Measurements from ENCODE around the gene MOCS1.

The MOCS1 gene

GRCh38 chr6:39956936-39957335, 22.7 kb upstream of the MOCS1 start:
- H3K27me3 ChIP-seq (ENCODE audit: control insufficient read depth, low read length), result no peaks in the 10 kb centered on the region
- no peaks in the 10 kb centered on the region for H3K79me2 ChIP-seq (ENCODE audit: control insufficient read depth, low read length)
- H3F3A ChIP-seq (ENCODE audit: control insufficient read depth, insufficient read depth), result no peaks in the 10 kb centered on the region
- no peaks in the 10 kb centered on the region for H4K20me1 ChIP-seq (ENCODE audit: control insufficient read depth, insufficient read depth, low read depth, low read length)
- no peak overlapping the region for H3K4me3 ChIP-seq (ENCODE audit: low read length)
- no peaks in the 10 kb centered on the region for H3K4me1 ChIP-seq (ENCODE audit: control insufficient read depth, low read length)
- no peak overlapping the region for H3K27ac ChIP-seq (ENCODE audit: low read depth, low read length)
- H3K36me3 ChIP-seq (ENCODE audit: control insufficient read depth, low read length), result no peaks in the 10 kb centered on the region
- H3K9me2 ChIP-seq (replicated peaks; ENCODE audit: control insufficient read depth, low read length), result no peaks in the 10 kb centered on the region; the same call in 1 of the 2 replicates
- H3K4me2 ChIP-seq (ENCODE audit: low read length), result no peak overlapping the region
- no peaks in the 10 kb centered on the region for H3K9me3 ChIP-seq (ENCODE audit: control insufficient read depth, insufficient read depth, low read length)
- TF ChIP-seq CTCF (IDR thresholded peaks at IDR 0.05; ENCODE audit: low read depth, low read length, poor library complexity, severe bottlenecking) (no peak), EZH2phosphoT487 (IDR thresholded peaks at IDR 0.05; ENCODE audit: borderline replicate concordance, low read length) (no peak)

GRCh38 chr6:39953076-39953618, 18.9 kb upstream of the MOCS1 start:
- no peak overlapping the region for H3K4me3 ChIP-seq (ENCODE audit: low read length)
- no peaks in the 10 kb centered on the region for H3K4me1 ChIP-seq (ENCODE audit: control insufficient read depth, low read length)
- no peaks in the 10 kb centered on the region for H3K27me3 ChIP-seq (ENCODE audit: control insufficient read depth, low read length)
- H4K20me1 ChIP-seq (ENCODE audit: control insufficient read depth, insufficient read depth, low read depth, low read length), result no peaks in the 10 kb centered on the region
- H3K27ac ChIP-seq (ENCODE audit: low read depth, low read length), result no peak overlapping the region
- TF ChIP-seq EZH2phosphoT487 (IDR thresholded peaks at IDR 0.05; ENCODE audit: borderline replicate concordance, low read length) (no peak), CTCF (IDR thresholded peaks at IDR 0.05; ENCODE audit: low read depth, low read length, poor library complexity, severe bottlenecking) (no peak)
- no peak overlapping the region for H3K4me2 ChIP-seq (ENCODE audit: low read length)
- no peaks in the 10 kb centered on the region; the same call in 1 of the 2 replicates for H3K9me2 ChIP-seq (replicated peaks; ENCODE audit: control insufficient read depth, low read length)
- no peaks in the 10 kb centered on the region for H3K9me3 ChIP-seq (ENCODE audit: control insufficient read depth, insufficient read depth, low read length)
- no peaks in the 10 kb centered on the region for H3K36me3 ChIP-seq (ENCODE audit: control insufficient read depth, low read length)
- H3F3A ChIP-seq (ENCODE audit: control insufficient read depth, insufficient read depth), result no peaks in the 10 kb centered on the region
- H3K79me2 ChIP-seq (ENCODE audit: control insufficient read depth, low read length), result no peaks in the 10 kb centered on the region

- no peak overlapping the region for H3K27ac ChIP-seq (ENCODE audit: low read depth, low read length)
- TF ChIP-seq CTCF (IDR thresholded peaks at IDR 0.05; ENCODE audit: low read depth, low read length, poor library complexity, severe bottlenecking) (no peak), EZH2phosphoT487 (IDR thresholded peaks at IDR 0.05; ENCODE audit: borderline replicate concordance, low read length) (no peak)
- no peaks in the 10 kb centered on the region for H4K20me1 ChIP-seq (ENCODE audit: control insufficient read depth, insufficient read depth, low read depth, low read length)
- no peaks in the 10 kb centered on the region for H3K27me3 ChIP-seq (ENCODE audit: control insufficient read depth, low read length)
- H3K9me2 ChIP-seq (replicated peaks; ENCODE audit: control insufficient read depth, low read length), result no peaks in the 10 kb centered on the region; the same call in 1 of the 2 replicates
- no peaks in the 10 kb centered on the region for H3F3A ChIP-seq (ENCODE audit: control insufficient read depth, insufficient read depth)
- H3K4me3 ChIP-seq (ENCODE audit: low read length), result no peak overlapping the region
- H3K4me1 ChIP-seq (ENCODE audit: control insufficient read depth, low read length), result no peaks in the 10 kb centered on the region
- no peak overlapping the region for H3K4me2 ChIP-seq (ENCODE audit: low read length)
- H3K79me2 ChIP-seq (ENCODE audit: control insufficient read depth, low read length), result no peaks in the 10 kb centered on the region
- no peaks in the 10 kb centered on the region for H3K36me3 ChIP-seq (ENCODE audit: control insufficient read depth, low read length)
- H3K9me3 ChIP-seq (ENCODE audit: control insufficient read depth, insufficient read depth, low read length), result no peaks in the 10 kb centered on the region
Observed at GRCh38 chr6:39952167-39952566, 17.9 kb upstream of the MOCS1 start.
